Activated naive CD4-positive, alpha-beta T cell (primary cell): Measurements from ENCODE around the gene NTM.

Experiments
- DNase-seq, 4 experiments: peaks; one replicate each; lab custom pipeline; 2025; lab: John Stamatoyannopoulos, UW

Gene NTM

DNA sequence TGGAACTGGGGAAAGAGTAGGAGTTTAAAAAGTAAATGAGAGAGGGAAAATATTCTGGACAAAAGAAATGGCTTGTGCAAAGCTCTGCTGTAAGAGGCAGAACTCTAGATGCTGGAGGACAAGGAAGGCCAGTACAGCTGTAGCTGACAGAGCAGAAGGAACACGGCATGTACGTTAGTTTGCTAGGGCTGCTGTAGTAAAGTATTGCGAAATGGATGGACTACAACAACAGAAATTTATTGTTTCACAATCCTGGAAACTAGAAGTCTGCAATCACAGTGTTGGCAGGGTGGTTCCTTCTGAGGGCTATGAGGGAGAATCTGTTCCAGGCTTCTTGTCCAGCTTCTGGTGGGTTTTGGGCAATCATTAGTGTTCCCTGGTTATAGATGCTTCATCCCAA, 454.4 kb downstream of the NTM start:
- DNase-seq, result no peak

DNA sequence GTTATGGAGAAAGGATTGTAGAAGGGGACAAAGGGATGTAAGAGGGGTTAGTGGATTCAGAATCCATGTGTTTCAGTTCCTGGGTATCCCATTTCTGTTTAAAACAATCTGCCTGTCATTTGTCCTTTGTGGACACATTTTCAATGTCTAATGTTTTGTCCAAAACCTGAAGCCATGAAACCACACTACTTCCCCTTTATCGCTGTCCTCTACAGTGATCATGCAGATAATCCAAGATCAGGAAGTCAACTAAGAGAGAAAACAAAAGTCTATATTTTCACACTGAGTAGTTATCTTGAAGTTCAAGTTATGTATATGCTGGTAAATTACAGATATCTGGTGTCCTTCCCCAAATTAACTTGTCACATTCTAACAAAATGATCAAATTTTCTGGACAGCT, 457.0 kb downstream of the NTM start:
- DNase-seq, result no peak

DNA sequence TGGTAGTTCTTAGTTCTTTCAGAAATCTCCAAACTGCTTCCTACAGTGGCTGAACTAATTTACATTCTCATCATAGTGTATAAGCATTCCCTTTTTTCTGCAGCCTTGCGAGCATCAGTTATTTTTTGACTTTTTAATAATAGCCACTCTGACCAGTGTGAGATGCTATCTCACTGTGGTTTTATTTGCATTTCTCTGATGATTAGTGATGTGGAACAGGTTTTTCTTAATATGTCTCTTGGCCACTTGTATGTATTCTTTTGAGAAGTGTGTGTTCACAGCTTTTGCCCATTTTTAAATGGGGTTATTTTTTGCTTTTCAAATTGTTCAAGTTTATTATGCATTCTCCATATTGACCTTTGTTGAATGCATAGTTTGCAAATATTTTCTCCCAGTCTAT, 459.3 kb downstream of the NTM start:
- DNase-seq, result no peak

DNA sequence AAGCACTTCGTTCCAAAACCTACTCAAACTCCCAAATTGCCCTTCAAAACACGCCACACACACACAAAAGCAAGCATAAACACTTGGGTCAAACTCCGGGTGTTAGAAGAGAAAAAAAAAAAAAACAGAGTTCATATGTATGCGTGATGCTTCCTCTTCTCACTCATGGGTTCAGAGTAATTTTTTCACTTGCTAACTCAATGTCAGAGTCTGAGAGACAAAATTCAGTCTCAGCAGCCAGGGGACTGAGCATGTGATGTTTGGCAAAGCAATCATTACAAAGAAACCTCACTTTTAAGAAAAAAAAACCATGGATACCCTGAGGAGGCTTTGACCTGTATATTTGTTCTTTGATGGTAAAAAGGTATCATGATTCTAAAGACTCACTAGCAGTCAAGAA, 461.7 kb downstream of the NTM start:
- DNase-seq, result no peak

DNA sequence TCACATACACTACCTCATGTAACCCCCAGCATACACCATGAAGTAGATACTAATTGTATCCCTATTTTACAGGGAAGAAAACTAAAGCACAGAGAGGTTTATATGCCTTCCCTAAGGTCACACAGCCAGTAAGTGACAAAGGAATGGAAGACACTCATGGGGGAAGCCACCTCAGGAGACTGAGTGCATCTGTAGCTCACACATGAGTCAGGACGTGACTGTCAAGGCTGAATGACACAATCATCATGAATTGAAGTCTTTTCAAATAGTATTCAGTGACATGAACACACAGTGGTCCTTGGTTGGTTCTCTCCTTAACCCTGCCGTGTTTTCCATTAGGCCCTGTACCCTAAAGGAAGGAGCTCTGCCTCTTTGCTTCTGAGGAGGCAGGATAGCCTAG, 463.0 kb downstream of the NTM start:
- DNase-seq, result no peak

DNA sequence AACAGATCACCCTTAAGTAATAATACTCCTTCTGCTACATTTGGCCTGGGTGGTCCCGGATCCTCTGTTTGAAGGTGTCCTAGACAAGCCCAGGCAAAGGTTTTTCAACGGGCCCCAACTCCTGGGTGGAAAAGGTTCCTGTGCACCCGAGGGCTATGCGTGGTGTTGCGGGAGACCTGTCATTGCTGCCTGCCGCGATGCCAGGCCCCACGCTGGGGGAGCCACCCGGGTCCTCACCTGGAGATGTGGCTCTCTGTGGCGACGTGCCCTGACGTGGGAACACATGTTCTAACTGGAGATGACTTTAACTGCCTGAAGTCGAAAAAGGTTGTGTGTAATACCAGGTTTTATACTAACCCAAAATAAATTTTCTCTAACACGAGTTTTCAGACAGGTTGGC, 467.1 kb downstream of the NTM start:
- no peak for DNase-seq

DNA sequence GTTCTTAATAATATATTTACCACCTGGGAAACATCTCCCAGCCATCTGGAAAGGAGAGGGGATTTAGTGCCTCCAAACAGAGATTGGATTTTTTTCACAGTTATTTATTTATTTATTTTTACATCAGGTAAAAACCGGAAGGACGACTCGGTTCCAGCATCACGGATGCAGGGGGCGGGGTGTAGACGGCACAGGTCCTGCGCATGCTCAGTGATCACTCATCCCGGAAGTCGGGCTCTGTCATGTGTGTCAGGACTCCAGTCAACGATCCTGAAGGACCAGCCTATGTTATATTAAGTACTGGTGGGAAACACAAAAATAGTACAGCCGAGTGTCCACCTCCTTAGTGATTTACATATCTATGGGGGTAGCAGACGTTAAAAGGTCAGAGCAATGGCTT, 467.6 kb downstream of the NTM start:
- no peak for DNase-seq

DNA sequence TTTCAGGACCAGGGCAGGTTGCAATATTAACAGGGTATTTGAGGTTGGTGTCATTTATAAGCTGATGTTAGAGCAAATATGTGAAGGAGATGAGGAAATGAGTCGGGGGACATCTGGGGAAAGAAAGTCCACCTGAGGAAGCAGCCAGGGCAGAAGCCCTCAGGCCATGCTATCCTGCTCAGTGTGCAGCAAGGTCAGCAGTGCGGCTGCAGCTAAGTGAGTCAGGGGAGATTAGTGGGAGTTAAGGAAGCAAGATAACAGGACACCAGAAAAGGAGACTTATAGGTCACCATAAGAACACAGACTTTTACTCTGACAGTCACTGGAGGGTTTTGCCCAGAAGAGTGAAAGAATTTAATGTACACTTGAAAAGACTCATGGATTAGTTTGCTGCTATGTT, 468.9 kb downstream of the NTM start:
- no peak for DNase-seq

DNA sequence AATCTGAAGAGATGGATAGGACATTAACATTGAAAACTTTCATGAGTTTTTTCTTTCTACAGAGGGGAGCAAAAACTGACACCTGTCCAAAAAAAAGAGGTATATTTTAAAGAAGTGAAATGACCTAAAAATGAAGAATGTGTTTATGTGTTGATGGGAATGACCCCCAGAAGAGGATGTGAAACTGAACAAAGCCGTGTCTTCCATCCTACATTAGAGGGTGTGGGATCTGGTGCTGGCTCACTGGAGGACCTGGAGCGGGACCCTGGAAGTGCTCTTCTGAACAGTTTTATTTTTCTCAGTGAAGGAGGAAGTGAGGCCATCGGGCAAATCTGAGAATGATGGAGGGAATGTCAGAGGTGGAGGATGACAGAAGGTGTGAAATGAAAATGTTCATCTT, 470.1 kb downstream of the NTM start:
- no peak for DNase-seq

DNA sequence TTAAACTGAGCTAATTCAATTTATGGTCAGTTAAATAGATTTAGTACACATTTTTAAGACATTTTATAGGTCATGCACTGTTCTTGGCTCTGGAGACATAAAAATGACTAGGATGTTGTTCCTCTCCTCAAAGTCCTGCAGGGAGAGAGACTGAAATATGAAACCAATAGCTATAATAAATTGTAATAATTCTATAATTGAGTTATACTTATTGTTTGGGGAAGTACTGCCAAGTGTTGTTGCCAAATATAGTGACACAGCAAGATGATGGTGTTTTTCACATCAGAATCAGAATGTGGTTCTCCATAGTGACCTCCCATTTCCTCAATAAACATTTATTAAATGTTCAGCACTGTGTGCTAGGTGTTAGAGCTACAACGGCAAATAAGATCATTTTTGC, 470.6 kb downstream of the NTM start:
- DNase-seq, result no peak

DNA sequence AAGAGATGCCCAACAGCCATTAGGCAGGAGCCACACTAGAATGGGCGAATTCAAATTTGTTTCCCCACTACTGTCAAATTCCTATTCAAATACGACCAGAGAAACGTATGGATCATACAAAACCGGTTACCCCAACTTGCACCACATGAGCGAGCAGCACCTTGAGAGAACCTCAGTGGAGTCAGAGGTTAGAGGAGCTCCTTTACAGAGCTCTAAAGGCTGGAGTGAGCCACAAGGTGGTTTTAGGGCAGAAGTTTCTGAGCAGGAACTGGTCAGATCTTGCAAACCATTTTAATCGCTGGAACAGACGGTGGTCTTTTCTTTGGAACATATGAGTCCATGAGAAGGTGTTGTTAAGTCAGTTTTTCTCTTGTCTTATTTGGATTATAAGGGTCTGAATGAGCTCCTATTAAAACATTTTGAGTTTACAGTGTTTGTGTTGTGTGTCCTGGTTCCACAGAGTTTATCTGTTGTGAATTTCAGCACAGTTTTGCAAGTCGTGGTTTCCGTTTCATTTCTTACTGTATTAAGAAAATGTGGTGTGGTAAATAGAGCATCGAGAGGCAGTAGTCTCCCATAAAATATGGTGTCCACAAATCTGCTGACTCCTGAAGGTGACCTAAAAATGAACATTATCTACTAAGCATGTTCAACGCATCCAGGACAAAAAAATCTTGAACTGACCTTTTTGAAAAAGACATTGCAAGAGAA, 471.7 kb downstream of the NTM start:
- no peak for DNase-seq

DNA sequence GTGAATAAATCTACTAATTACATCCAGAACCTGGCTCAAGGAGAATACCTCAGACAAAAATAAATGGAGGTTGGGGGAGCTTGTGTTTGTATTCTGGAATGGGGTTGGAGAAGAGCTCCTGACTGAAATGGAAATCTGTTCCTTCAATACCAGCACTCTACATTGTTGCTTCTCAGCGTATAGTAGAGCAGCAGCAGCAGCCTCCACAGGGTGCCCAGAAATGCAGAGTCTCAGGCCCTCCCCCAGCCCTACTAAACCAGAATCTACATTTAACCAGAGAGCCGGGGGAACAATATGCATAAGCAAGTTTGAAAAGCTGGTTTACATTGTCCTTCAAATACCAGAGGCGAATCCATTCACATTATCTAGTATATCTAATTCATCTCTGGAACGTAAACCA, 474.8 kb downstream of the NTM start:
- DNase-seq, result no peak

DNA sequence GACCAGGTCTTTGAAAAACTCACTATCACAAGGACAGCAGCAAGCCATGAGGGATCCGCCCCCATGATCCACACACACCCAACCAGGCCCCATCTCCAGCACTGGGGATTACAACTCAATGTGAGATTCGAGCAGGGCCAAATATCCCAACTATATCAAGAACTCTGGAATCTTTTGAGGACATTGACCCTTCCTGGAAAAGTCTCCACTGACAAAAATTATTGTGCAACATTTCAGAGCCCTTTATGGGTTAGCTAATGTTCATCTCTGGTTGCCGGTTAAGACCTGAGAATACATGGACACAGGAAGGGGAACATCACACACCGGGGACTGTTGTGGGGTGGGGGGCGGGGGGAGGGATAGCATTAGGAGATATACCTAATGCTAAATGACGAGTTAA, 479.1 kb downstream of the NTM start:
- DNase-seq, result no peak

DNA sequence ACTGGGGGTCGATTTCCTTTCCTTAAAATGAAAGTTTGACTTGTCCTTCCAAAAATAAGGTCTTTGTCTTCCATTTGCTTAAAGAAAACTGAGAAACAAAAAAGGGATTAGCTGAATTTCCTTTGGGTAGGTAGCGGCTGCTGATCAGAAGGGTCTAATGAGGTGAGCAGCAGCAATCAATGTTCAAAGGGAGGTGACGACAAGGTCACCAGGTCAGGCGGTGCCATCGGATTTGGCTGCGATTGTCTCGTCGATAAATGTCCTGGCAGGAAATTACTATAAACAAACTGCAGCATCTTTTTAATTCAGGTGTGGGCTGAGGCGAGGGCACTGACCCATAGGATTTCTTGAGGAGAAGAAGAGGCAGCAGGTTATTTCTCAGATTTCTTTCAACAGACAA, 480.1 kb downstream of the NTM start:
- no peak for DNase-seq

DNA sequence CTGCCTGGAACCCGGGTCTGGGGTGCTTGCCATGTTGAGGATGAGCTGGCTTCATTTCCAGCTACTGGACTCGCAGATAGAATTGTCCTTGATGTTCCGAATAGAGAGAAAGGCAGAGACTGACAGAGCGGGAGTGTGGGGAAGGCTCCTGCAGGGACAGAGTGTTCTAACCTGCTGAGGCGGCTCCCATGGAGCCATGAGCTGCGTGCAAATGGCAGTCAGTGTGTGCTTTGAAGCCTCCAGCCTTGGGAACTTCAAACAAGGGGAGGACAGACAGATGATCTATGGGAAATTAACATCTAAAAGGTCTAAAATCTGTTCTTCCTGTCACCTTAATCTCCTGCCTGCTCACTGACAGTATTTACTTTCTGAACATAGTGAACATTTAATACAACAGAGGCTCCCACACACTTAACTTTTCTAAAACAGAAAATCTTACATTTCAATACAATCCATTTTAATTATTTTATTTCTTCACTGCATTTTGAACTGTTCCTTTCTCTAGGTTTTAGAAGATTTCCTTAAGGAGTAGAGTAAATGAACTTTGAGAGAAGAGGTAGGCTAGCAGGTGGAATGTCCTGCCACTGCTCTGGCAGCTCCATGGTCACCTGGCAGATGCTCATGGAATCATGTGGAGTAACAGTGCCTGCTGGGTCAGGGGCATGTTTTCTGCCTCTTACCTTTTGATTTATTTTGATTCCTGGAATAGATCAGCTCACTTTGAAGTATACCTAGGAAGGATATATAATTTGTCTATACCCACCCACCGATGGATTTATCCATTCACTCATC, 481.7 kb downstream of the NTM start:
- DNase-seq, result no peak

DNA sequence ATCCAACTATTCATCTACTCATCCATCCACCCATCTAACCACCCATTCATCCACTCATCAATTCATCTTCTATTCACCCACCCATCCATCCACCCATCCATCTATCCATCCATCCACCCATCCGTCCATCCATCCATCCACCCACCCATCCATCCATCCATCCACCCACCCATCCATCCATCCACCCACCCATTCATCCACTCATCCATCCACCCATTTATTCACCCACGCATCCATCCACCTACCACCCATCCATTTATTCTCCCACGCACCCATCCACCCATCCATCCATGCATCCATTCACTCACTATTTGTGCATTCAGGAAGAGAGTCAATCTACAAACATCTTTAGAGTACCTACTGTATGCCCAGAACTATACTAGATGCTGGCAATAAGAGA, 482.3 kb downstream of the NTM start:
- DNase-seq, result no peak

DNA sequence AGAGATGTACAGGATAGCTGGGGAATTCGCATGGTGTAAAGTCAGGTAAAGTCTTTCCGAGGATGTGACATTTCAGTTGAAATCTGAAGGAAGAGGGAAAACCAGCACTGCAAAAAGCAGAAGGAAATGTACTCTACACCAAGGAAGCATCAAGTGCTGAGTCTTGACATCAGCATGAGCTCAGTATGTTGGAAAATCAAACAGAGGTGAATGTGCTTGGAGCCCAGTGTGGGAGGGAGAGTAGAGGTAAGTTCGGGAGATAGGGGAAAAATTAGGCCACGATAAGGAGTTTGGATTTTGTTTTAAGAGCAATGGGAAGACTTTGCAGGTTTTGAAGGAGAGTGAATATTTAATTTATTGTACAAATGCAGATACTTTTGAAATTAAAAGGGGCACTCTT, 484.0 kb downstream of the NTM start:
- DNase-seq, result no peak

DNA sequence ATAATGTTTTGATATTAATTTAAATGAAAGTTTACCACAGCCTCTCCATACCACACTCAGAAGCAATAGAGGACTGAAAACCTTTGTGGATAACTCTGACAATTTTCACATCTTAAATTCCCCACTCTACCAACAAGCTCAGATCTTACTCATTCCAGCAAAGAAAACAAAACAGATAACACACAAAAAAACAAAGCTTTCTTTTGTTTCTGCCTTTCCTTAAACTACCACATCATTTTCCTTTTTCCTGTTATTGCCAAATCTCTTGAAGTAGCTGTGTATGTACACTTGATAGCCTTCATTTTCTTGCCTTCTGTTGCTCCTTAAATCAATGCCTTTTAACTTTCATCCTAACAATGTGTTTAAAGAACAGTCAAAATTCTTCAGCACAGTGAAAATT, 484.9 kb downstream of the NTM start:
- DNase-seq, result no peak

DNA sequence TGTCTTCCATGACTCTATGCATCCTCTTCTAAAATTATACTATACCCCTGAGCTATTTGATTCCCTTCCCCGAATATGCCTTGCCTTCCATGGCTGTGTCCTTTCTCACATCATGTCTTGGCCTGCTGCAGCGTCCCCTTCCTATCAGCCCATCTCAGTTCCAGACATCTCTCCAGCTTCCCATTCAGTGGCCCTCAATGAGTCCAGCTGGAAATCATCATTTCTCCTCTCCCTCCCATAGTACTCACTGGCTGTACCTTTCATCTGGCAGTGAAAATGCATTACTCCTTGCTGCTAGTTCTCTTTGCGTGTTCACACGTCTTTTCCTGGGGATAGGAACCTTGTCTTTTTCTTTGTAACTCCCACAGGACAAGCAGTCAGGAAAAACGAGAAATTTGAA, 486.8 kb downstream of the NTM start:
- DNase-seq, result no peak

DNA sequence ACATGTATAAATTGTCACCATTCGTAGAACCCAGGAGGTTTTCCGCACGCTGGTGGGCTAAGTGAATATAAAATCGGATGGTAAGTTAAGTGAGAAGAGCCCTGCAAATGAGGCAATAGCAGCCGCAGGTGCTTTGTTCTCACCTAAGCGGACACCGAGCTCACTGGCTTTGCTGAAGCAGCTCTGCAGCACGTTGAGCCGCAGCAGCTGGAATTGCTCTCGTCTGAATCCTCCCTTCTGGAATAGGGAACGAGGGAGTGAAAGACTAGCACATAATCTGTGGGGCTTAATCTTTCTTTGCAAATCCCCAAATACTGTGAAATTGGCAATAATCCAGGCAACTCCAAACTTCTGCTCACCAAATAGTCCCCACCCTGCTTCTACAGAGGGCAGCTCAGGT, 488.1 kb downstream of the NTM start:
- no peak for DNase-seq

DNA sequence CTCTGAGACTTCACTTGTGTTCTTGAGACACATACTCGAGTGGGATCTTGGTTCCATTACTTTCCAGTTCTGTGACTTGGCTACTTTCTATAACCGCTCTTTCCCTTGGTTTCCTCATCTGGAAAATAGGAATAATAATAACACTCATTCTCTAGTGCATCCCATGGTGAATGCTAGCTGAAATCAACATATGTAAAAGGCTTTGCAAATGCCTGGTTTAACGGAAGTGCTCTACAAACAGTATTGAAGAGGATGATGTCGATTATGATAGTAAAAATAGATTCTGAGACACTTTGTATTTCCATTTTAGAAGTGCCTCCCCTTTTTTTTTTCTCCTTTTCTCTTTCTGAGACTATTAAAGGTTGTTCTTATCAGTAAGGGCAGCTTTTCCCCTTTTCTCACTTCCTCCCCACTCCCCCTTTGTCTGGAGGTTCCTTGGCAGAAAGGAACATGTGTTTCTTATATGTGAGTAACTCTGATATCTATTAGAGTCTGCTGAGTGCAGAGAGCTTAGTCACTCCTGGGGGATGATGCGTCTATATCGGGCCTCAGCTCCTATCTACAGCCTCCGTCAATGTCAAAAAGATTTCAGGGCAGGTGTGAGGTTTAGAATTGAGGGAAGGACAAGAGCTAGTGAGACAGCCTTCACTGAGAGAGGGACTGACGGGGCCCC, 489.3 kb downstream of the NTM start:
- no peak for DNase-seq

DNA sequence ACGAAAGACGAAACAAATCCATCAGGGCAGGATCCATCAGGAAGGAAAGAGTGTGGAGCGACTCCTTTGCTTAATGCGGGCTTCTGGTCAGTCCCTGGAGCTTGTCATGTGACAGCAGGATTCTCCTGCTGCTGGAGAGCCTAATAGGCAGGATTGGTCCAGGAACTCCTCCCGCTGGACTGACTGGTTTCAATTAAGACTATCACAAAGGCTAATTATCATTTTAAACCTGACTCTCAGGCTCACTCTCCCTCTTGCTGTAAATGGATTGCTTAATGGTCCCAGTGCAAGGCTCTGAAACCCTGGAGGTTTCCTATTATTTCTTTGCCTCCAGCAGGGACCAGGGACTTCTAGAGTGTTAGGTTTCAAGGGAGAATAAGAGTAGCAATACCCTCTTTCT, 493.8 kb downstream of the NTM start:
- no peak for DNase-seq

DNA sequence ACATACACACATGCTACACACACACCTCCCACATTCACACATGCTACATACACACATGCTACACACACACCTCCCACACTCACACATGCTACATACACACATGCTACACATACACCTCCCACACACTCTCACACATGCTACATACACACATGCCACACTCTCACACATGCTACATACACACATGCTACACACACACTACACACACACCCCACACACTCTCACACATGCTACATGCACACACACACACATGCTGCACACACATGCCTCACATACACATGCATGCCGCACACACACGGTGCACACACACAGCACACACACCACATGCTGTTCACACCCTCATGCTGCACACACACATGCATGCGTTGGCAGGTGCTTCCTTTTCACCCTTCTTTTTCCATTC, 495.4 kb downstream of the NTM start:
- no peak for DNase-seq
